ENCODE measurements around the gene EYS. TPM values are rescaled to one million over a fixed set of nuclear protein-coding genes. Genes with fewer than 3 reads are reported as not detected.

Gene EYS
- total RNA-seq, 1 experiment from 2014 or later, result not detected

DNA sequence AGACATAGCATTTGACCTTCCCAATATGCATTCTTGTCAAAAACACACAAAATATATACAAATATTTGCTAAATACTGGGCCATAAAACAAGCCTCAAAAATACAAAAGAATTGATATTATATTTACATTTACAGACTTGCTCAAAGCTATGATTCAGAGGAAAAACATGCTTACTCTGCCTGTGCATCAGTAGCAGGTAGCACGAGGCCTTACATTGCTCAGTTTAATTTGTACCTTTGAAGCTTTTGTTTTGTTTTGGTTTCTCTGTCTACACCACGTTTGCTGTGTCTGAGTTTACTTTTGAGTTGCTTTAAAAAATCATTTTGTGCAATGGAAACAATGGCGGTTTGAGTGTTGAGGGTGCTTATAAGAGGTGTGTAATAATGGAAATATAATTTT is 1972.1 kb downstream of the EYS start:
- H3K27ac ChIP-seq (ENCODE audit: low read depth, low read length), result no peak overlapping the region
- H3K9ac ChIP-seq (ENCODE audit: low read length), result no peak overlapping the region
- CTCF ChIA-PET, result no interaction called here
- H3K9me3 ChIP-seq (ENCODE audit: control insufficient read depth in 1 of 2, insufficient read depth in 1 of 2, low read depth in 1 of 2, low read length in 2 of 2), result no peaks in the 10 kb centered on the region
- POLR2A ChIA-PET, result no interaction called here
- no peaks in the 10 kb centered on the region for H3K9me2 ChIP-seq (ENCODE audit: insufficient read depth)
- H4K20me1 ChIP-seq (ENCODE audit: insufficient read depth), result no peaks in the 10 kb centered on the region
- intact Hi-C loops (cut with micrococcal nuclease), result no loop called here
- RAD21 ChIA-PET (ENCODE audit: low non-redundant PET in 1 of 2, low total read pairs in 2 of 2, uncharacterized antibody in 2 of 2, unreplicated experiment in 2 of 2), result no interaction called here
- H3K79me2 ChIP-seq (ENCODE audit: insufficient read depth, low read length), result no peaks in the 10 kb centered on the region
- H3K4me3 ChIP-seq (replicated peaks in 1 of 2; ENCODE audit: low read depth in 1 of 2, low read length in 2 of 2), result no peak overlapping the region
- no peak for ATAC-seq
- H3K4me1 ChIP-seq (ENCODE audit: control insufficient read depth in 1 of 2, insufficient read depth in 2 of 2, low read length in 2 of 2), result peaks cover 17 to 19% of the 10 kb centered on the region in 2 experiments
- DNase-seq (ENCODE audit: low read depth, low spot score), result no peak
- TF ChIP-seq CEBPB (IDR thresholded peaks at IDR 0.05; ENCODE audit: low read depth) (no peak), ZFX (IDR thresholded peaks at IDR 0.05) (no peak), EZH2 (IDR thresholded peaks at IDR 0.05) (no peak)
- no peak overlapping the region for H2AFZ ChIP-seq (ENCODE audit: low read depth, low read length, poor library complexity, severe bottlenecking)
- H3K27me3 ChIP-seq (ENCODE audit: insufficient read depth, low read length), result no peaks in the 10 kb centered on the region
- BruUV-seq (replicated peaks), result no TSS peak
- no peaks in the 10 kb centered on the region for H3K36me3 ChIP-seq (ENCODE audit: control insufficient read depth in 1 of 2, insufficient read depth in 2 of 2, low read length in 2 of 2)
- no peak overlapping the region for H3K4me2 ChIP-seq (ENCODE audit: low read length)

DNA sequence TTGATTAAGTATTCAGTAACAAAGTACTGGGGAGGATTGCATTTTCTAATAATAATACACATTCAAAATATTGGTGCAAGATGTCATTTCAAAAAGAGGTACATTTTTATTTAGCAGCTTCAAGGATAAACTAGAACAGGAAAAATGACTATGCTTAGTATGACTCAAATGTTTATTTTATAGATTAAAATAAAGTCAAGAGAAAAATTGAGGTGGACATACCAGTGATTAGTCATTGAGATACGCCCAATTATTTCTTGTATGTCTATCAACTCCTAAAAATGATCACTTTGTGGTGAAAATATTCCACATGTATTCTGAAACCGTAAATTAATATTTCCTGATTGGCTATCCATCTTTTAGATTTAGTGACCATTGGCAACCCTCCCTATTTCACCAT is 1974.7 kb downstream of the EYS start:
- no TSS peak for BruUV-seq (replicated peaks)
- H3K27ac ChIP-seq (ENCODE audit: low read depth, low read length), result no peak overlapping the region; the same call in 1 of the 2 replicates
- ChIA-PET CTCF (interaction anchor here (1.0 kb wide), 1 partner anchor 9 kb away, joined by 3 read pairs; no protein-coding TSS in a partner anchor), RAD21 (ENCODE audit: low non-redundant PET in 1 of 2, low total read pairs in 2 of 2, uncharacterized antibody in 2 of 2, unreplicated experiment in 2 of 2) (no interaction called here), POLR2A (no interaction called here)
- no peaks in the 10 kb centered on the region for H3K9me3 ChIP-seq (ENCODE audit: control insufficient read depth in 1 of 2, insufficient read depth in 1 of 2, low read depth in 1 of 2, low read length in 2 of 2)
- H3K9me2 ChIP-seq (ENCODE audit: insufficient read depth), result no peaks in the 10 kb centered on the region
- H2AFZ ChIP-seq (ENCODE audit: low read depth, low read length, poor library complexity, severe bottlenecking), result no peak overlapping the region
- TF ChIP-seq, protein P1, sequence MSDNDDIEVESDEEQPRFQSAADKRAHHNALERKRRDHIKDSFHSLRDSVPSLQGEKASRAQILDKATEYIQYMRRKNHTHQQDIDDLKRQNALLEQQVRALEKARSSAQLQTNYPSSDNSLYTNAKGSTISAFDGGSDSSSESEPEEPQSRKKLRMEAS (IDR thresholded peaks at IDR 0.05), result no peak
- peak; percentile 17; the same call in 1 of the 2 replicates for TF ChIP-seq FOSL1 (IDR thresholded peaks at IDR 0.05; ENCODE audit: low read depth)
- H3K27me3 ChIP-seq (ENCODE audit: insufficient read depth, low read length), result no peaks in the 10 kb centered on the region
- no peak overlapping the region for H3K9ac ChIP-seq (ENCODE audit: low read length)
- H4K20me1 ChIP-seq (ENCODE audit: insufficient read depth), result no peaks in the 10 kb centered on the region
- intact Hi-C loops (cut with micrococcal nuclease), result no loop called here
- no peaks in the 10 kb centered on the region for H3K36me3 ChIP-seq (ENCODE audit: control insufficient read depth in 1 of 2, insufficient read depth in 2 of 2, low read length in 2 of 2)
- ATAC-seq (no peak), DNase-seq (ENCODE audit: low read depth, low spot score) (no peak)
- no peak overlapping the region for H3K4me3 ChIP-seq (replicated peaks in 1 of 2; ENCODE audit: low read depth in 1 of 2, low read length in 2 of 2)
- no peak overlapping the region for H3K4me2 ChIP-seq (ENCODE audit: low read length)
- no peaks in the 10 kb centered on the region for H3K79me2 ChIP-seq (ENCODE audit: insufficient read depth, low read length)
- H3K4me1 ChIP-seq (ENCODE audit: control insufficient read depth in 1 of 2, insufficient read depth in 2 of 2, low read length in 2 of 2), result peaks cover 4 to 6% of the 10 kb centered on the region in 2 experiments; a peak in 2 of 4 replicates
